Loucy (cell line): ENCODE data around the gene KLF15.

Source experiments
- EZH2phosphoT487 ChIP-seq: fragments of 200-600 bp; IDR thresholded peaks from 2 replicates; pipeline ENCODE4 v1.6.1; 2018; ENCODE audit warnings: antibody characterized with exemption, mild to moderate bottlenecking, moderate library complexity, borderline replicate concordance
- TF ChIP-seq, protein P1 (sequence below): fragments of 200-600 bp; sonication (generic); conservative IDR thresholded peaks from 2 replicates; pipeline ENCODE4 v1.5.1; 2014; ENCODE audit warnings: mild to moderate bottlenecking, antibody characterized with exemption, low read length

DNA sequence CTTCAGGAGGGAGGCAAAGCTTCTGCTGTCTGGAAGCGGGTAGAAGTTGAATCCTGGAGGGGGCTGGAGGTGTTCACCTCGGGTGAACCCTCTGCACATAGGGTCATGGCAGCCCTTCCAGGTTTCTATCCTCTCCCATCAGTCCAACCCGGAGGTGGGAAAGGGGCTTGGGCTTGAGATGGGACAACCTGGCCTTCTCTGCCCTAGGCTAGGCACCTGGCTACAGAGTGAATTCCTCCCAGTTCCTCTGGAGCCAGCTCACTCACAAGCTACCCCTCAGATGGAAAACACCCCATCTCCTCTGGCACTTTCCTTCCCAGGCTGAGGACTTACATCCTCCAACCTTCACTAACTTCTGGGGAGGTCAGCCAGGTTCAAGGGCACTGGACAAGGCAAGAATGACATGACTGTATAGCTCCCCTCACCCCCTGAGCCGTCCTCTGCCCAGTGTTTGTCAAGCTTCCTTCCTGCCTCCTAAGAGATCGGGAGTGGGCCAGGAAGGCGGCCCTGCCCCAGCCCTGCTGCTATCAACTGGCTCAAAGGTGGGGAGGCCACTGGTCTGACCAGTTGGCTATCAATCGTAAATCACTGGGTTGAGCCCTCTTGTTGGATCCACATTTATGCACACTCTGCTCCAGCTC, 45.8 kb downstream of the KLF15 start:
- TF ChIP-seq, protein P1, sequence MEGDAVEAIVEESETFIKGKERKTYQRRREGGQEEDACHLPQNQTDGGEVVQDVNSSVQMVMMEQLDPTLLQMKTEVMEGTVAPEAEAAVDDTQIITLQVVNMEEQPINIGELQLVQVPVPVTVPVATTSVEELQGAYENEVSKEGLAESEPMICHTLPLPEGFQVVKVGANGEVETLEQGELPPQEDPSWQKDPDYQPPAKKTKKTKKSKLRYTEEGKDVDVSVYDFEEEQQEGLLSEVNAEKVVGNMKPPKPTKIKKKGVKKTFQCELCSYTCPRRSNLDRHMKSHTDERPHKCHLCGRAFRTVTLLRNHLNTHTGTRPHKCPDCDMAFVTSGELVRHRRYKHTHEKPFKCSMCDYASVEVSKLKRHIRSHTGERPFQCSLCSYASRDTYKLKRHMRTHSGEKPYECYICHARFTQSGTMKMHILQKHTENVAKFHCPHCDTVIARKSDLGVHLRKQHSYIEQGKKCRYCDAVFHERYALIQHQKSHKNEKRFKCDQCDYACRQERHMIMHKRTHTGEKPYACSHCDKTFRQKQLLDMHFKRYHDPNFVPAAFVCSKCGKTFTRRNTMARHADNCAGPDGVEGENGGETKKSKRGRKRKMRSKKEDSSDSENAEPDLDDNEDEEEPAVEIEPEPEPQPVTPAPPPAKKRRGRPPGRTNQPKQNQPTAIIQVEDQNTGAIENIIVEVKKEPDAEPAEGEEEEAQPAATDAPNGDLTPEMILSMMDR = no peak
- no peak for TF ChIP-seq EZH2phosphoT487
